Choroid plexus epithelial cell (primary cell): ENCODE data around the gene ATP2B2.

Experiments
- DNase-seq: peaks from one replicate; pipeline ENCODE4 v3.0.0-alpha.2; 2010; ENCODE audit warnings: low read depth
- H3K4me3 ChIP-seq: 2 replicates; pipeline ENCODE4 v1.5.1; 2011; ENCODE audit warnings: low read depth, mild to moderate bottlenecking, control low read depth, low read length, moderate library complexity
- TF ChIP-seq, protein P1 (sequence below): conservative IDR thresholded peaks from 2 replicates; pipeline ENCODE4 v1.5.1; 2011; ENCODE audit warnings: low read depth, mild to moderate bottlenecking, control low read depth, inconsistent platforms, low read length, moderate library complexity

The ATP2B2 gene

DNA sequence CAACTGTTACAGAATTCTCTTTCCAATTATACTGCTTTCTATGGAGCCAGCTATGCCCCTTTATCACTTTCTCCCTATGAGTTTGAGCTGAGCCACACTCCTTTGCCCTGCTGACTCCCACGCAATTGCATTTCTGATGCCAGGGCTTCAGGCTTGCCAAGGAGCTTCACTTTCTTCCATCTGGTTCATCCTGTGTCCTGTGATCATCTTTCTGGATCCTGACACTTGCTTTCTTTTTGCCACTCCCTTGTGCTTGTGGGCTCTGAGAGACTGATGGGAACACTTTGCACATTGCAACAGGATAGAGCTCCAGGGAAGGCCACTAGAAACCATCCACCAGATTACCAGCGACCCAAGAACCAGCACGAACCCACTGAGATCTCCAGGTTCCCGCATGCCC is 107.5 kb downstream of the ATP2B2 start:
- TF ChIP-seq, protein P1, sequence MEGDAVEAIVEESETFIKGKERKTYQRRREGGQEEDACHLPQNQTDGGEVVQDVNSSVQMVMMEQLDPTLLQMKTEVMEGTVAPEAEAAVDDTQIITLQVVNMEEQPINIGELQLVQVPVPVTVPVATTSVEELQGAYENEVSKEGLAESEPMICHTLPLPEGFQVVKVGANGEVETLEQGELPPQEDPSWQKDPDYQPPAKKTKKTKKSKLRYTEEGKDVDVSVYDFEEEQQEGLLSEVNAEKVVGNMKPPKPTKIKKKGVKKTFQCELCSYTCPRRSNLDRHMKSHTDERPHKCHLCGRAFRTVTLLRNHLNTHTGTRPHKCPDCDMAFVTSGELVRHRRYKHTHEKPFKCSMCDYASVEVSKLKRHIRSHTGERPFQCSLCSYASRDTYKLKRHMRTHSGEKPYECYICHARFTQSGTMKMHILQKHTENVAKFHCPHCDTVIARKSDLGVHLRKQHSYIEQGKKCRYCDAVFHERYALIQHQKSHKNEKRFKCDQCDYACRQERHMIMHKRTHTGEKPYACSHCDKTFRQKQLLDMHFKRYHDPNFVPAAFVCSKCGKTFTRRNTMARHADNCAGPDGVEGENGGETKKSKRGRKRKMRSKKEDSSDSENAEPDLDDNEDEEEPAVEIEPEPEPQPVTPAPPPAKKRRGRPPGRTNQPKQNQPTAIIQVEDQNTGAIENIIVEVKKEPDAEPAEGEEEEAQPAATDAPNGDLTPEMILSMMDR, result no peak
- H3K4me3 ChIP-seq, result no peak overlapping the region
- DNase-seq, result no peak

DNA sequence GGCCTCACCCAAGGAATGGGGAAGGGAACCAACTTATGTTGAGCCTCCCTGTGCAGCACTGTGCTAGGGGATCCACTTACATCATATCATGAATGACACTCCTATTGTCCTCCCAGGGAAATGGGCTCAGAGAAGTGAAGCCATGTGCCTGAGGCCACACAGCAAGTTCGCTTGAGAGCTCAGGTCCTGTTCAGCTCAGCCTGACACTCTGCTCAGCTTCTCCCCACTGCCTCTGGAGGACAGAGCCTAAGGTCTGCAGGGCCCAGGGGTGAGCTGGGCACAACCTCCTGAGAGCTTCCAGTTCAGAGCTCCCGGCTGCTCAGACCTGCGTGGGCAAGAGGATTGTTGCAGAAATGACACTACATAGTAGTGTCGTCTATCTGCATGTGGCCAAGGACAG is 108.5 kb downstream of the ATP2B2 start:
- TF ChIP-seq, protein P1, result no peak
- no peak for DNase-seq
- no peak overlapping the region for H3K4me3 ChIP-seq

DNA sequence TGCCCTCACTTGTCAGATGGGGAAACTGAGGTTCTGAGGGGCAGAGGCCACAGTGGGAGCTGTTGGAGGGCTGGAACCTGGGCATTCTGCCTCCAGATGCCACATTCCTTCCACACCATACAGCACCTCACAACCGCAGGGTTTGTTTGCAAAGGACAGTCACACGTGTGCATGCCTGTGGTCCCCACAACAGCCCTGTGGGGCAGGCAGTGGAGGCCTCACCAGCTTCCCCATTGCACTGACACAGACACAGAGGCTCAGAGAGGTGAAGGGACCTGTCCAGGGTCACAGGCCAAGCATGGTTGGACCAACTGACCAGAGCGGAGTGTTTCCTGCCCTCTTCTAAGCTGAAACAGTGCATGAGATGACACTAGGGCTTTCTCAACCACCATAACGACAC is 109.3 kb downstream of the ATP2B2 start:
- DNase-seq, result no peak
- no peak overlapping the region for H3K4me3 ChIP-seq
- TF ChIP-seq, protein P1, result no peak

DNA sequence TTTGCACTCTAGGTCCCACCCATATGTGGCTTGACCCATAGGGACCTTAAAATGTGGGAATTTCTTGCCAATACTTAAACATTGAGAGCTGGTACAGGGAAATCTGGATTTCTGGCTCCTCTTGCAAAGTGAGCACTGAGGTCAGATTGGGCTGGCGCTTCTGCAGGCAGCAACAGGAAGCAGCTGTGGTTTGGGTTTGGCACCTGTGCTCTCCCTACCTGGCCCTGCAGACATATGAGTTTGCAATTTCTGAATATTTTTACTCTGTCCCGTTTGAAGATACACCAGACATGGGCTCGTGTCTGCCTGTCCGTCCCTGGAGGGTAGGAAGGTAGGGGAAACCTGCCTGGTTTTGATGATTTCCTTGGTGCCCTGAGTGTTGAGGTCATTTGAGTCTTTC is 109.7 kb downstream of the ATP2B2 start:
- TF ChIP-seq, protein P1, result no peak
- DNase-seq, result no peak
- H3K4me3 ChIP-seq, result no peak overlapping the region

DNA sequence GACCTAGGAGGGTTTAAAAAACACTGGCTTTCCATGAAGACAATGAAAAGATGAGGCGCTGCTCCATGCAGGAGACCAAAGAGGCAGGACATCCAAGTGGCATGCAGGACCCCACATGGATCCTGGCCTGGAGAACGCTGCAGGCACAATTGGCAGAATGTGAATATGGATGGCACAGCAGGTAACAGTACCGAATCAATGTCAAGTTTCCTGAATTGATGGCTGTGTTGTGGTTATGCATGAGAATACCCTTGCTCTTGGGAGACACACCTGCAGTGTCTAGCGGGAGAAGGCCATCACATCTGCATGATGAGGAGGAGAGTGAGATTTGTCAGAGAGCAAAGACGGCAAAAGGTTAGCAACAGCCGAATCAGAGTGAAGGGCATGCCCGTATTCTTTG is 110.2 kb downstream of the ATP2B2 start:
- DNase-seq, result no peak
- TF ChIP-seq, protein P1, result no peak
- no peak overlapping the region for H3K4me3 ChIP-seq

DNA sequence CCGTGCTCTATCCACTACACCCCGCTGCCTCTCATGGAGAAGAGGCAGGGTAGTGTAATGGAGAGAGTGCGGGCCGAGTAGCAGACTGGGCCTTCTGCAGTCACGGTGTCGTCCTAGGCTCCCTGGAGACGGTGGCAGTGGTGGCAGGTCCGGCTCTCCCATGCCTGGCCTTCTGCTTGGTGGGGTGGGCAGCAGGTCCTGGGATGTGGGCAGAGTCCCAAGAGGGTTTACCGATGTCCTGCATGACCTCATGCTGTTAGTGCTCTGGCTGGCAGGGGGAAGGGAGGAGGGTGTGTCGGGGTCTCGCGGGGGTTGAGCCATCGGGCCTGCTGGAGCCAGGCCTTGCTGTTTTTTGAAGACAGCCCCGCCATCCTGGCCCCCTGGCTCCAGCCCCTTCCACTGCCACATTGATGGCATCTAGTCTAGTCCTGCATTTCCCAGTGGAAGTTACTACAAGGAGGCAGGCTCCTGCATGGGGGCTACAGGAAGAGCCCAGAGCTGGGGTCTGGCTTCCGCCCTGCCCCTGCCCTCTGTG is 110.8 kb downstream of the ATP2B2 start:
- TF ChIP-seq, protein P1, result no peak

DNA sequence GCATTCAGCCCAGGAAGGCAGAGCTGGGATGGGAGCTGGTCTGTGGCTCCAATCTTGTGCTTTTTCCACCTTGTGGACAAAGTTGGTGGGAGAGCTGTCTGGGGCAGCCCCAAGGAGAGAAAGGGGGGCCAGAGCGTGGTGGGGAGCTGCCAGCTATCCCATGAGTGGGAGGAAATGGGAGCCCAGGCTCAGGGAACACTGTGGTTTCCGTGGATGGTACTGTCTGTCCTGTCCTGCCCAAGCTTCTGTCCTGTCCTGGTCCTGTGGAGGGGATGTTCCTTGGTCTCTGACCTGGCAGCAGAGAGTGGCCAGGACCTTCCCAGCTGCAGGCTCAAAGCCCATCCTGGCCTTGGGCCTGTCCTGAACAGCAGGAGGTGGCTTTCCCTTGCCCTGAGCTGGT is 111.9 kb downstream of the ATP2B2 start:
- no peak overlapping the region for H3K4me3 ChIP-seq
- DNase-seq, result no peak
- TF ChIP-seq, protein P1, result no peak

More for the DNA sequence above, 110.8 kb downstream of the ATP2B2 start:
- H3K4me3 ChIP-seq, result no peak overlapping the region
- no peak for DNase-seq
